NCI-H2107 treated with DMSO at 0.1 percent for 48 hours (cell line): ENCODE results near the gene PSMF1.

Source experiments
- DNase-seq: peaks from one replicate; lab custom pipeline; 2025; ENCODE audit not compliant: unreplicated experiment; lab: John Stamatoyannopoulos, UW

Gene PSMF1

GRCh38 chr20:1118336-1119127, at the start of gene PSMF1:
PSMF1 (plus strand) TSS chr20:1118602; CDS start chr20:1118774, 172 bp downstream.
- DNase-seq = peak; percentile 61

GRCh38 chr20:1072258-1072657, 46.1 kb upstream of the PSMF1 start:
- DNase-seq = no peak

- no peak for DNase-seq
Observed at GRCh38 chr20:1075616-1076015, 42.8 kb upstream of the PSMF1 start.

DNA sequence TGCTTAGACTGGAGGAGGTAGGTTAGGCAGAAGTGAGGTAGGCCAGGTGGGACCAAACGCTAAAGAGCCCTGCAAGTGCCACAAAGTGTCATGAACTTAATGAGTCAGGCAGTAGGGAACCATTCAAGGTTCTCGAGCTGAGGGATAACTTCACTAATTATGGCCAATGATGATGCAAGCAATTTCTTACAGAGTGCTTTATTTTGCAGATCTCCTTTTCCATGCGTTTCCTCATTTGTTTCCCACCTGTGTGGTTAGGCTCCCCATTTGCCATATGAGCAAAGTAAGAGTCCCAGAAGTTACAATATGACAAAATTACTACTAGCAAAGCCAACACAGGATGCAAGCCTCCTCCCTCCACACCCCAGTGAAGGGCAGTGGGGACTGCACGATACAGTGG, 36.5 kb upstream of the PSMF1 start:
- DNase-seq = no peak

- no peak for DNase-seq
Observed at GRCh38 chr20:1083431-1084080, 34.8 kb upstream of the PSMF1 start.

DNA sequence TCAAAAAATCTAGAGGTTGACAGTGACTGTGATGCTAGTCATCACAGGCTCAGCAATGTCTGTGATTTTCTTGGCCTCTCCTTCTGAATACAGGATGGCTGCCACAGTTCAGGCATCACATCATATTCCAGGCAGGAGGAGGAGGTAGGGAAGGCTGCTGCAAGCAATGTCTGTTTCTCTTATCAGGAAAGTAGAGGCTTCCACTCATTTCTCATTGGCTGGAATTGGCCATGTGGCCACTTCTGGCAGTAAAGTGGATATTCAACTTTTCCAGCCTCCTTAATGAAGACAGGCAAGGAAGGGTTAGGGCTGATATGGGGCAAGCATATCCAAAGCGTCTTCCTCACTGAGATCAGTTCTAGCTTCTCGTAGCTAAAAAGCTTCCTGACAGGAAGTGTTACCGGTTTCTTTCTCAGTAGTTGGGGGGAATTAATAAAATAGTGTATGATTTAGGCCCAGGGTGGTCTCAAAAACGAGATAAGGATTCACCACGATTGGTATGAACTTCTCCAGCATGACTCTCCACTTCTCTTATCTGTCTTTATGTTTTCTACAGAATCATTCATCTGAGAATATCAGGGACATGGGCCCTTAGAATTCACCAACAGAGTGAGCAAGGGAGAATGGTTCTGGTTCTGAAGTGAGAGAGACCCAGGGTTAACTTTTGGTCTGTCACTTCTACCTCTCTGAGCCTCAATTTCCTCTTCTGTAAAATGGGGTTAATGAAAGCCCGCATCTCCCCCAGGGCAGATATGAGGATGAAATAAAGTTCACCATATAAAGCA, 32.7 kb upstream of the PSMF1 start:
- no peak for DNase-seq

GRCh38 chr20:1086277-1087213, 31.9 kb upstream of the PSMF1 start:
- DNase-seq = no peak

- DNase-seq = peak; percentile 43
Observed at GRCh38 chr20:1087311-1087905, 31.0 kb upstream of the PSMF1 start.

DNA sequence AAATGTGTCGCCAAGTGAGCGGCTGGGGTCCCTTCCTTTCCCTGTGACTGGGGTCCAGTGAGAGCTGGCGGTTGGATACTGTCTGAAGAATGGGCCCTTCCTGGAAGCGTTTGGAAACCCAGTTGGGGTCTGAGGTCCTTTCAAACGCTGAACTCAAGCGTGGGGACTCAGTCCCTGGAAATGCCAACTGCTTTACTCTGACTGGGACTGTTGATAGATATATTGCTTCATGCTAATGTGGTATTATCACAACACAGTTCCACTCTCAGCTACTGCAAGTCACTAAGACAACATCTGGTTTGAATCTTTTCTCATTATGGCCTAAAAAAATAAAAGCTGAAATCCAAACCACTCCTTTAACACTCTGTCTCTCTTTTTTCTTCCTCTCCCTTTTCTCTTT, 23.7 kb upstream of the PSMF1 start:
- DNase-seq = no peak

DNA sequence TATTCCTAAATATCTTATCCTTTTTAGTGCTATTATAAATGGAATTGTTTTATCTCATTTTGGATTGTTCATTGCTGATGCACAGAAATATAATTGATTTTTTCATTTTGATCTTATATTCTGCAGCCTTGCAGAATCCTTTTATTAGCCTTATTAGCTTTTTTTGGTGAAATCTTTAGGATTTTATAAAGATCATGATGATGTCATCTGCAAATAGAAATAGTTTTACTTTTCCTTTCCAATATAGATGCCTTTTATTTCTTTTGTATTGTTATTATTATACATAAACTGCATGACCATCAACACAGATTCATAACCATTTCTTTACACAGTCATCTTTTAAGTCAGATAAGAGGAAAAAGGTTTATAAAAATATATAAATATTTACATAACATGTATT, 16.9 kb upstream of the PSMF1 start:
- no peak for DNase-seq

DNA sequence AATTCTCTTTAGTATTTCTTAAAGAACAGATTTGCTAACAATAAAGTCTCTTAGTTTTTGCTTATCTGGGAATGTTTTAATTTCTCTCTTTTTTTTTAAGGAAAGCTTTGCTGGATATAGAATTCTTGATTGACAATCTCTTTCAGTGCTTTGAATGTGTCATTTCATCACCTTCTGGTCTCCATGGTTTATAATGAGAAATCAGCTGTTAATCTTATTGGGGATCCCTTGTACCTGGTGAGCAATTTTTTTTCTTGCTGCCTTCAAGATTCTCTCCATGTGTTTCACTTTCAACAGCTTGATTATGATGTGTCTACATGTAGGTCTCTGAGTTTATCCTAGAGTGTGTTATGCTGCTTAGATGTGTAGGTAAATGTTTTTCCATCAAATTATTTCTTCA, 16.4 kb upstream of the PSMF1 start:
- no peak for DNase-seq

- DNase-seq = no peak
Observed at GRCh38 chr20:1103751-1104150, 14.7 kb upstream of the PSMF1 start.

DNA sequence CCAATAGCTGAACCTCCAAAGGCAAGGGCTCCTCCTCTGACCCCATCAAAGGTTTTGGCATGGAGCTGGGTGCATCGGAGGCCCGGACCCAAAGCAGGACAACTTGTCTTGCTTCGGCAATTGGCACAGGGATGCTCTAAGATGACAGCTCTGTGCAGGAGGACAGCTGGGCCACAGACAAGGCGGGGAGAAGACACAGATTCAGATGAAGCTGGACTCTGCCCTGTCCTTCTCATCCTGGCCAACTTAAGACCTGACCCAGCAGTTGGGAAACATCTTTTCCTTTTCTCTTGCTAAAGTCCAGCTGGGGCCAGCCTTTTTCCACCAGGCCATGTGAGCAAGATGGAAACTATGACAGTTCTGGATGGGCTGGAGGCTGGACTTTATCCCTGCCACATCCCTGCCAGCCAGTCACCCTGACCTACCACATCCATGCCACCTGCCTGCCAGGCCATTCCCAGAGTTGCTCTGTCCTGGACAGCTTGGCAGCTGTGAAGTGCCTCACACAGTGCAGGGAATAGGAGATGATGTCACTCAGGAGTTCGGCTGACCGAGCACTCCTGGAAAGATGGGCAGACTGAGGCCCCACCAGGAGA, 12.7 kb upstream of the PSMF1 start:
- DNase-seq = no peak

DNA sequence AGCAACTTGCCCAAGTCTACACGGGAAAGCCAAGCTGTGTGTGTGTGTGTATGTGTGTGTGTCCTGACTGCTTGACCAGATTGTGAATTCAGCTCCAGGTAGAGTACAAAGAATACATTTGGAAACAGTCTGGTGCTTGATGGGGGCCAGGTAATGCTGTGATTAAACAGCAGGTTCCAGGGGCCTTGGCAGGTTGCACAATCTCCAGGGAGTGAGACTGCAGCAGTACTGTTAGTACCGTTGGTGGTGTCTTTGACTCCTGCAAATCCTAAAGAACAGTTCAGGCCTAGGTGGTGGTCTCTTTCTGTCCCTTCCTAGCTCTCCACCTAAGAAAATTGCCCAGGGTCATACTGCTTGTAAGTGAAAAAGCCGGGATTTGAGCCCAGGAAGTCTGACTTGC, 11.2 kb upstream of the PSMF1 start:
- DNase-seq = no peak

- DNase-seq = peak; percentile 9
Observed at GRCh38 chr20:1108437-1108920, 9.9 kb upstream of the PSMF1 start.

DNA sequence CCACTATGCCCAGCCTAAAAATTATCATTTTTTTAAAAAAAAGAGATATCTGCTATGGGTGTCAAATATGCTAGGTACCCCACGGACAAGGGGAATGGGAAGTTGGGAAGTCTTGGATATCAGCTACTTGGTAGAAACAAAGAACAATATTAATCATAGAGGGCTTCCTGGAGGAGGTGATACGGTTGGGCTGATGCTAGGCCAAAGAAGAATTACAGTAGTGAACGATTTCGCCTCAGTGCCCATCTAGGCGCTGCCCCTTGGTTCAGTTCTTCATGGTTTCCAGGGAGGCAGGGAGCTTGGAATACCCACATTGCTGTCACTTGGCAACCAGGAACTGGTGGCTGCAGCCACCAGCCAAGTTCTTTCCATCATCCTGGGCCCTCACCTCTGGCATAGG, 5.5 kb upstream of the PSMF1 start:
- no peak for DNase-seq

DNA sequence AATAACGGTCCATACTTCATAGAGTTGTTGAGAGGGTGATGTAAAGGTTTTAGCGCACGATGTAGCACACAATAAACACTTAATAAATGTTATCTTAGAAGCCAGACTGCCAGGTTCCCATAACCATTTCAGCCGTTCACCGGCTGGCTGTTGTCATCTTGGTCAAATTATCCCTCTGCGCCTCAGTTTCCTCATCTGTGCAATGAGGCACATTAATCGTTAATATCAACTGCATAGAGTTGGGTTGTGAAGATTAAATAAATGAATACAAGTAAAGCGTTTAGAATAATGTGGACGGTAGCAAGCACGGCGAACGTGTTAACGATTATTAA, 432 bp upstream of the PSMF1 start:
- no peak for DNase-seq

DNA sequence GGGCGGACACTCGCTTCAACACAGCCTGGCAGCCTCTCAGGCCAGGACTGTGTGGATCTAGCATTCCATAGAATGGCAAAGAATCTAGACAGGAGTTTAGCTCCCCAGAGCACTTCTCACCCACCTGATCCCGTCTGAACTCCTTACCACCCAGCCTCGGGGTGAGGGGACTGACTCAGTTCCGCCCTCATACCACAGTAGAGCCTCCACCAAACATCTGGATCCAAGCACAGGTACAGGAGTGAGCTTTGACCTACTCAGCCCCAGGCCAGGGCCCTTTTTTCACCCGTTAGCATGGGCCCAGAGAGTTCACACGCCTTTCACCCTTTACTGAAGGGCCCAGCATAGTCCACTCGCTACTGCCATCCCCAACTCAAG, 715 bp downstream of the PSMF1 start:
- no peak for DNase-seq

GRCh38 chr20:1119524-1119923, 1.1 kb downstream of the PSMF1 start:
- DNase-seq = no peak

- DNase-seq = peak; percentile 6
Observed at GRCh38 chr20:1121429-1121828, 3.0 kb downstream of the PSMF1 start.
